Measurements from ENCODE around the gene PPARG.

DNA sequence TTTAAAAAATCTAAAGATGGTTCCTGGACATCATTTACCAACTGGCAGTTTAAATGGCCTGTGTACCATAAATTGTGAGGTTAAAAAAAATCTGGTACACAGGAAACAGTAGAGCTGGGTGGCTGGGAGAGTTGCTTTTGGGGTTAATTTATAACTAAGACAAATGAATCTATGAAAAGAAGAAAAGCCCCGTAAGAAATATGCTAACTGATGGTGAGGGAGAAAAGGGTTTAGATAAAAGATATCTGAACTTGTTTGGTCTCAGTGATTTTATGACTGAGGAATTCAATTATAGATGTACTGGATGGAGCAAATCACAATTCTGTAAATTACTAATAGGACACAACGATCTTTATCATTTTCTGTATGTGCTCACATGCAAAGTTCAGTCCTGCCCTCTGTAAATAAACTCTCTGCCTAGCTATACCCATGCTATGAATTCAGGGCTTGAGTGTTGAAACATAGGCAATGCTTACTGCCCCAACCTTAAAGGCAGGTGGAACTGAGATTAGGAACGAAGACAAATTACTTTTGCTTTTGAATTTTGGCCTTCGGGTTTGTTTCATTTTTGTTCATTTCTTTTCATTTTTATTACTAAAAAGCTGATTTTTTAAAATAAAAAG, 28.0 kb downstream of the PPARG start:
- TF ChIP-seq, protein P1, sequence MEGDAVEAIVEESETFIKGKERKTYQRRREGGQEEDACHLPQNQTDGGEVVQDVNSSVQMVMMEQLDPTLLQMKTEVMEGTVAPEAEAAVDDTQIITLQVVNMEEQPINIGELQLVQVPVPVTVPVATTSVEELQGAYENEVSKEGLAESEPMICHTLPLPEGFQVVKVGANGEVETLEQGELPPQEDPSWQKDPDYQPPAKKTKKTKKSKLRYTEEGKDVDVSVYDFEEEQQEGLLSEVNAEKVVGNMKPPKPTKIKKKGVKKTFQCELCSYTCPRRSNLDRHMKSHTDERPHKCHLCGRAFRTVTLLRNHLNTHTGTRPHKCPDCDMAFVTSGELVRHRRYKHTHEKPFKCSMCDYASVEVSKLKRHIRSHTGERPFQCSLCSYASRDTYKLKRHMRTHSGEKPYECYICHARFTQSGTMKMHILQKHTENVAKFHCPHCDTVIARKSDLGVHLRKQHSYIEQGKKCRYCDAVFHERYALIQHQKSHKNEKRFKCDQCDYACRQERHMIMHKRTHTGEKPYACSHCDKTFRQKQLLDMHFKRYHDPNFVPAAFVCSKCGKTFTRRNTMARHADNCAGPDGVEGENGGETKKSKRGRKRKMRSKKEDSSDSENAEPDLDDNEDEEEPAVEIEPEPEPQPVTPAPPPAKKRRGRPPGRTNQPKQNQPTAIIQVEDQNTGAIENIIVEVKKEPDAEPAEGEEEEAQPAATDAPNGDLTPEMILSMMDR (IDR thresholded peaks at IDR 0.05), result no peak
- no peak for TF ChIP-seq POLR2A (IDR thresholded peaks at IDR 0.05)
- no peak for TF ChIP-seq POLR2AphosphoS5 (IDR thresholded peaks at IDR 0.05)
- no peak for TF ChIP-seq EP300 (IDR thresholded peaks at IDR 0.05)

All from upper lobe of left lung (tissue), 4 donors.